DOHH2 (cell line): ENCODE results near the gene CIAO2A.

ENCODE experiments used
- EZH2phosphoT487 ChIP-seq: fragments of 200-600 bp; sonication (generic); IDR thresholded peaks from 2 replicates; pipeline ENCODE4 v1.6.1; 2017; ENCODE audit warnings: borderline replicate concordance, mild to moderate bottlenecking, antibody characterized with exemption, low read length, moderate library complexity, mixed read lengths
- TF ChIP-seq, protein P1 (sequence below): fragments of 200-600 bp; sonication (generic); IDR thresholded peaks from one replicate; pipeline ENCODE4 v1.5.1; 2014; ENCODE audit warnings: antibody characterized with exemption, mild to moderate bottlenecking, low read depth, low read length; ENCODE audit not compliant: poor library complexity, severe bottlenecking

DNA sequence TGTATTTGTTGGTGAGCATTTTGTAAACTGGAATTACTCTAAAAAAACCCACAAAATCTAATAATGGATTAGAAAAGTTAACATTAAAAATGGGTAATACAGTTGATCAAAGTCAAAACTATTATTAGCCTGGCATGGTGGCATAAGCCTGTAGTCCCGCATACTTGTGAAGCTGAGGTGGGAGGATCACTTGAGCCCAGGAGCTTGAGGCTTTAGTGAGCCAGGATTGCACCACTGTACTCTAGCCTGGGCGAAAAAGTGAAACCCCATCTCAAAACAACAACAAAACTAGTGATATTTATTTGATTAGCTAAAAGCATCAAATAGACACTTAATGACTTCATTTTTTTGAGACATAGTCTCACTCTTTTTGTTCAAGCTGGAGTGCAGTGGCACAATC, 5.7 kb upstream of the CIAO2A start:
- TF ChIP-seq, protein P1, sequence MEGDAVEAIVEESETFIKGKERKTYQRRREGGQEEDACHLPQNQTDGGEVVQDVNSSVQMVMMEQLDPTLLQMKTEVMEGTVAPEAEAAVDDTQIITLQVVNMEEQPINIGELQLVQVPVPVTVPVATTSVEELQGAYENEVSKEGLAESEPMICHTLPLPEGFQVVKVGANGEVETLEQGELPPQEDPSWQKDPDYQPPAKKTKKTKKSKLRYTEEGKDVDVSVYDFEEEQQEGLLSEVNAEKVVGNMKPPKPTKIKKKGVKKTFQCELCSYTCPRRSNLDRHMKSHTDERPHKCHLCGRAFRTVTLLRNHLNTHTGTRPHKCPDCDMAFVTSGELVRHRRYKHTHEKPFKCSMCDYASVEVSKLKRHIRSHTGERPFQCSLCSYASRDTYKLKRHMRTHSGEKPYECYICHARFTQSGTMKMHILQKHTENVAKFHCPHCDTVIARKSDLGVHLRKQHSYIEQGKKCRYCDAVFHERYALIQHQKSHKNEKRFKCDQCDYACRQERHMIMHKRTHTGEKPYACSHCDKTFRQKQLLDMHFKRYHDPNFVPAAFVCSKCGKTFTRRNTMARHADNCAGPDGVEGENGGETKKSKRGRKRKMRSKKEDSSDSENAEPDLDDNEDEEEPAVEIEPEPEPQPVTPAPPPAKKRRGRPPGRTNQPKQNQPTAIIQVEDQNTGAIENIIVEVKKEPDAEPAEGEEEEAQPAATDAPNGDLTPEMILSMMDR, result no peak
- no peak for TF ChIP-seq EZH2phosphoT487
